ENCODE results near the gene HYAL2. TPM values are rescaled to one million over a fixed set of nuclear protein-coding genes. Genes with fewer than 3 reads are reported as not detected.
"Not testable (repeated sequence)": the region's sequence is repeated elsewhere in the genome, so short reads cannot be mapped to it uniquely, and the experiment has no call there.

The HYAL2 gene
- total RNA-seq, 2 donors from 2014 or later, result 5.6 to 11.1 TPM

GRCh38 chr3:50292159-50293078, 30.1 kb downstream of the HYAL2 start, which contains the start of gene IFRD2:
IFRD2 (minus strand) TSS chr3:50292429; CDS start chr3:50292274, 155 bp downstream.
- H3K36me3 Mint-ChIP-seq, result no peaks in the 10 kb centered on the region
- H3K4me3 Mint-ChIP-seq, result peak within 1 kb of the TSS; percentile 89
- H3K4me1 Mint-ChIP-seq (ENCODE audit: low read depth in 2 of 2), result peaks cover 12 to 17% of the 10 kb centered on the region in 2 donors
- no peaks in the 10 kb centered on the region for H3K9me3 Mint-ChIP-seq
- ATAC-seq (peak; percentile 98 to 99), DNase-seq (ENCODE audit: low spot score) (peak; percentile 97)
- H3K27me3 Mint-ChIP-seq, result no peaks in the 10 kb centered on the region
- H3K27ac Mint-ChIP-seq, result peak within 1 kb of the TSS; percentile 70 to 92

DNA sequence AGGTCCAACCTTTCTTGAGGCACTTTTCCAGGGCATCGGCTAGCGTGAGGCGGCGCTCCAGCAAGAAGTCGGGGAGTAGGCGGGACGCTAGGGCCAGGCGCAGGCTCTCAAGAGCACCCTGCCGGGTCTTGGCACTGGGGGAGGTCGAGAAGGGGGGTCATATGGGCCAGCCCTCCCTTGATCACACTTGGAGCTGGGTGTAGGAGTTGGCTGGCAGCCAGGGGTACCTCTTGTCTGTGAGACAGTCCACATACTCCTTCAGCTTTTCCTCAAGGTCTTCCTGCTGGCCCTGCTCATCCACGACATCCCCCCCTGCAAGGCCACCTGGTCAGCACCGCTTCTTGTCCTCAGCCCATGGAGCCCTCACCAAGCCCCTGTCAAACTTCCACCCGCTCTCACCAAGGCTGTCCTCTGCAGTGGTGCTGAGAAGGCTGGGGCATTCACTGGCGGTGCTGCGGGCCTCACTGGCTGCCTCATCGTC, 32.3 kb downstream of the HYAL2 start:
- Mint-ChIP-seq H3K27me3 (no peaks in the 10 kb centered on the region), H3K27ac (no peak overlapping the region), H3K9me3 (no peaks in the 10 kb centered on the region), H3K4me1 (ENCODE audit: low read depth in 2 of 2) (peaks cover 12 to 17% of the 10 kb centered on the region in 2 donors), H3K36me3 (no peaks in the 10 kb centered on the region), H3K4me3 (peak overlapping the region; percentile 41)
- ATAC-seq (no peak), DNase-seq (ENCODE audit: low spot score) (no peak)

DNA sequence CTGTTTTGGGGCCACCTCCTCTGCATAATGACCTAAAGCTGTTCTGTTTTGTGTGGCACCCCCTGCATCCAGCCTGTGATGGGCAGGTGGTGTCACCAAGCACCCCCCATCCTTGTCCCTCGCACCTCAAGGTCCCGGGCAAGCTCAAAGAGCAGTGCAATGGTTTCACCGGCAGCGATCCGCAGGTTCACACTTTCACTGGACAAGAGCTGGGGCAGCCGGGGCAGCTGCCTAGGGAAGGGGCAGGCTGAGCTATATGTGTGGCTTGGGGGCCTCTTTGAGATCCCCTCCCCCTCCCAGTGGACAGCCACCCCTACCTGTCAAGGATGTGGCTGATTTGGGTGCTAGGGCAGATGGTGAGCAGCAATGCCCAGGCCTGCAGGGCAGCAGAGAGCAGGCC, 33.4 kb downstream of the HYAL2 start:
- Mint-ChIP-seq H3K27me3 (no peaks in the 10 kb centered on the region), H3K4me3 (peak overlapping the region; percentile 10), H3K27ac (no peak overlapping the region), H3K9me3 (no peaks in the 10 kb centered on the region), H3K36me3 (no peaks in the 10 kb centered on the region), H3K4me1 (ENCODE audit: low read depth in 2 of 2) (peaks cover 12 to 17% of the 10 kb centered on the region in 2 donors)
- DNase-seq (ENCODE audit: low spot score) (no peak), ATAC-seq (no peak)

GRCh38 chr3:50288387-50289007, 34.0 kb downstream of the HYAL2 start:
- ATAC-seq (no peak), DNase-seq (ENCODE audit: low spot score) (no peak)
- Mint-ChIP-seq H3K9me3 (no peaks in the 10 kb centered on the region), H3K36me3 (no peaks in the 10 kb centered on the region), H3K4me1 (ENCODE audit: low read depth in 2 of 2) (peaks cover 12 to 17% of the 10 kb centered on the region in 2 donors), H3K27me3 (no peaks in the 10 kb centered on the region), H3K4me3 (no peak overlapping the region), H3K27ac (no peak overlapping the region)

DNA sequence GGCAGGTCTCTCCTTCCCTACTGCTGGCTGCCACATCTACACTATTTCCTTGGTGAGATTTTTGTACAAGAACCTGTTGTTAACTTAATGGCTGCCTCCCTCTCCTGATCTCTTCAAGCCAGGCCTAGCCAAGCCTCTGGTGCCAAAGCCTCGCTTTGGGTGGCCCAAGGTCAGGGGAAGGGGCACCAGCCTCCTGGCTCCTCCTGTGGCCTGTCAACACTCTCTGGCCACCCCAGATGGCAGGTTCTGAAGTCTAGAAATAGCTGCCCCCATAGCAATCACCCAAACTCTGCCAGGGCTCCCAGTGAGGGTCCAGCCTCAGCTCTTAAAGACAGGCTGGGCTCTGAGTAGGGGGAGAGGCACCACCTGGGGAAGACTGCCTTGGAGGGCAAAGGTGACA, 35.3 kb downstream of the HYAL2 start:
- no peaks in the 10 kb centered on the region for H3K36me3 Mint-ChIP-seq
- H3K9me3 Mint-ChIP-seq, result no peaks in the 10 kb centered on the region
- no peak overlapping the region for H3K4me3 Mint-ChIP-seq
- no peak for ATAC-seq
- H3K27ac Mint-ChIP-seq, result no peak overlapping the region
- DNase-seq (ENCODE audit: low spot score), result no peak
- no peaks in the 10 kb centered on the region for H3K27me3 Mint-ChIP-seq
- H3K4me1 Mint-ChIP-seq (ENCODE audit: low read depth in 2 of 2), result peaks cover 4 to 8% of the 10 kb centered on the region in 2 donors

DNA sequence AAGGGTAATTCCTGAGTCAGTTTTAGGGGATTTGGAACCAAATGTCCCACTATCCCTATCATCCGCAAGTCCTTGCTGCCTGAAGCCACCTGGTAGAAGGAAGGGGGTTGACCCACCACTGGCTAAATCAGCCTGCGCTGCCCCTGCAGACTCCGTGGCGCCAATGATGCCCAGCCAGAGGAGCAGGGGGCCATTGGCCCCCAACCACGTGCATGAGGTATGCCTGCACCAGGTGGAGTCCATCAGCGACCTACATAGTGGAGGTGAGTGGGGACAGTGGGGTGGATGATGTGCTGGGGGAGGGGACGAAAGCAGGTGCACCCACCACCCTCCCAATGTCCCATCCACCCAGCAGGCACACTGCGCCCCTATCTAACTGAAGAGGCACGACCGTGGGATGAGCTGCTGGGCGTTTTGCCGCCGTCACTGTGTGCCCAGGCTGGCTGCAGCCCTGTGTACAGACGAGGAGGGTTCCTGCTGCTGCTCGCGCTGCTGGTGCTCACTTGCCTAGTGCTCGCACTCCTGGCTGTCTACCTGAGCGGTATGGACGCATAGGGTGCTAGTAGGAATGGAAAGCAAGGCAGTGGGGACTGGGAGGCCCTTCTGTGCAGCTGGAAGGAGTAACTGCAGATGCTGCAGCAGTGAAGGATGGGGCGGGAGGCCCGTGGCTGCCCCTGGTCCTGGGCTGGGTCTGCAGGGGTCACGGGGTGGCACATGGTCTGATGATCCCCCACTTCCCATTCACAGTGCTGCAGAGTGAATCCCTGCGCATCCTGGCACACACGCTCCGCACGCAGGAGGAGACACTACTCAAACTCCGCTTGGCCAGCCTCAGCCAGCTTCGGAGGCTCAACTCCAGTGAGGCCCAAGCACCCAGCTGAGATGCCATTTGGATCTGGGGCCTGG, 36.0 kb downstream of the HYAL2 start:
- DNase-seq (ENCODE audit: low spot score), result no peak
- ATAC-seq, result no peak
- Mint-ChIP-seq H3K9me3 (no peaks in the 10 kb centered on the region), H3K27me3 (no peaks in the 10 kb centered on the region), H3K4me3 (no peak overlapping the region), H3K27ac (no peak overlapping the region), H3K4me1 (ENCODE audit: low read depth in 2 of 2) (peaks cover 4 to 6% of the 10 kb centered on the region in 2 donors), H3K36me3 (no peaks in the 10 kb centered on the region)

- not testable (repeated sequence) for H3K36me3 Mint-ChIP-seq; DNase-seq (ENCODE audit: low spot score); H3K27ac Mint-ChIP-seq; ATAC-seq; H3K4me3 Mint-ChIP-seq; H3K4me1 Mint-ChIP-seq (ENCODE audit: low read depth in 2 of 2); H3K27me3 Mint-ChIP-seq; H3K9me3 Mint-ChIP-seq
Observed at GRCh38 chr3:50284121-50284520, 38.4 kb downstream of the HYAL2 start.

DNA sequence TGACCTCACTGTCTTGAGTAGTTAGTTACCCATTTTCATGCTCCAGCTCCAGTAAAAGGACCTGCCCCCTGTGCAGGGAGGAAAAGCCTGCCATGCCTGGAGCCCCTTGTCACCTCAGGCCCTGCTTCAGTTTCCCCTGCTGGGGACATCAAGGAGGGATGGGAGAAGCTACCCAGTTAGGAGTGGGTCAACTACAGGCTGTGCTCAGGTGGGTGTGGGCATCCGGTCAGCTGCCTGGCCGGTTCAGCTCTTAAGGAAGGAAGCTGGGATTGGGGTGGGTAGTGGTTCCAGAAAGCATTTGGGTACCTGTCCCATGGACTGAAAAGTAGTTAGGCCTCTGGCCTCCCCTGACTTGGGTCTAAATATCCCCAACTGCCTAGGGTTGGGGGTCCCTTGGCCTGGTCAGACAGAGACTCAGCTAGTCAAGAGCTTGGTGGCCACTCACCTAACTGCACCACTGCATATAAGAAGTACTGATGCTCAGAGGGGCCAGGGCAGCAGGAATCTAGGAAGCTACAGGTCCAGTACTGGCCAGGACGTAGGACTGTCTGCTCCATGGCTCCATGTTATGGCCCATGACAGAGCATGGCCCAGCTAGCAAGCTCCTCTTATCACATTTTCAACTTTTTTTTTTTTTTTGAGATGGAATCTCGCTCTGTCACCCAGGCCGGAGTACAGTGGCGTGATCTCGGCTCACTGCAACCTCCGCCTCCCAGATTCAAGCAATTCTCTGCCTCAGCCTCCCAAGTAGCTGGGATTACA, 43.1 kb downstream of the HYAL2 start:
- DNase-seq (ENCODE audit: low spot score) (no peak), ATAC-seq (no peak)
- H3K4me3 Mint-ChIP-seq, result no peak overlapping the region
- peaks cover 6 to 11% of the 10 kb centered on the region in 2 donors for H3K4me1 Mint-ChIP-seq (ENCODE audit: low read depth in 2 of 2)
- no peaks in the 10 kb centered on the region for H3K9me3 Mint-ChIP-seq
- peaks cover 13 to 14% of the 10 kb centered on the region in 2 donors for H3K27me3 Mint-ChIP-seq
- H3K36me3 Mint-ChIP-seq, result no peaks in the 10 kb centered on the region
- H3K27ac Mint-ChIP-seq, result no peak overlapping the region

DNA sequence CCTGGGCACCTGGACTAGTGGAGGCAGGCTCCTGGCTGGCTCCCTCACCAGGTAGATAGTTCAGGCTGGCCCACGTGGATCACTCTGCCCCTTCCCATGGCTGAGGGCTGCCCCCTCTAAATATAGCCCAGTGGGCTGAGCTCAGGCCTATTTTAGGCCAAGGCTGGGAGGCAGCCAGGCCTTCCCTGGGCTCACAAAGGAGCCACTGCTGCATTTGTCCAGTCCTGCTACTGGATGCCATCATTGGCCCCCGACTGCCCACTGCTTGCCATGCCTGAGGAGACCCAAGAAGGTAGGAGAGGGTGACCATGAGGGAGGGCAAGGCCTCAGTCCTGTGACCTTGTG, 43.7 kb downstream of the HYAL2 start, which contains the start of gene LSMEM2:
Gene LSMEM2, plus strand, starts transcription at position 208 of the 345 bp plus-strand sequence. Its CDS starts 27 bp downstream, at position 235.
- Mint-ChIP-seq H3K4me1 (ENCODE audit: low read depth in 2 of 2) (peaks cover 11 to 16% of the 10 kb centered on the region in 2 donors), H3K36me3 (no peaks in the 10 kb centered on the region), H3K27ac (no peak within 1 kb of the TSS), H3K4me3 (no peak within 1 kb of the TSS), H3K9me3 (no peaks in the 10 kb centered on the region), H3K27me3 (peaks cover 18% of the 10 kb centered on the region in 2 donors)
- DNase-seq (ENCODE audit: low spot score) (no peak), ATAC-seq (no peak)

DNA sequence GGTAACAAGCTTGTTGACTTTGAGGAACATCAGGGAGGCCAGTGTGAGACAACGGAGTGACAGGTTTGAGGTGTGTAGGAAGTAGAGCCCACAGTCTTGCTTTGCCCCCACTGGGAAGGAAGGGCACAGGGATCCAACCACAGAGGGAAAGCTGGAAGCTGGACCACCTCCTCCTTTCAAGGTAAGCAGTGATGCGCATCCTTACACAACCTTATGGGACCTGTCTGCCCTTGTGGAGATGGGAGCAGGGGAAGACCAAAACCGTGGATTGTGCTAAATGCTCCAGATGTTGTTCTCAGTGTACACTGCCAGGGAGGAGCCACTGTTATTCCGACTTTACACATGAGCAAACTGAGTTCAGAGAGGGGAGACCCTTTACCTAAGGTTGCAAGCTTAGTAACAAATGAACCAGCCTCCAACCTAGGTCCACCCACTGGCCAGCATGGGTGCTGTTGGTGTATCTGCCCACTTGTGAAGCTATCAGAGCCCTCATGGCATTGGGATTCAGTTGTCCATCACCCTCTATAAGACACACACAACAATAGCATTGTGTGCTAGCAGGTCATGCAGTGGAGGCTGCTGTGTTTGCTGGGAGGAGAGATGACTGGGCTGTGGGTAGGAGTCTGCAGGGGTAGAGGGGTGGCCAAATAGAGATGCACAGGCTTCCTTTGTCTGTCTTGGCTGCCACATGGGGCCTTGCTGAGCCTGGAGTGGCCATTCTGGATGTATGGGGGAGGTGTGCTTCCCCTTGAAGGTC, 44.2 kb downstream of the HYAL2 start:
- DNase-seq (ENCODE audit: low spot score), result no peak
- no peak overlapping the region for H3K27ac Mint-ChIP-seq
- H3K27me3 Mint-ChIP-seq, result peaks cover 18% of the 10 kb centered on the region in 2 donors
- H3K9me3 Mint-ChIP-seq, result no peaks in the 10 kb centered on the region
- H3K4me1 Mint-ChIP-seq (ENCODE audit: low read depth in 2 of 2), result peaks cover 11 to 16% of the 10 kb centered on the region in 2 donors
- peak in 1 of 2 donors; percentile 15 for ATAC-seq
- no peak overlapping the region for H3K4me3 Mint-ChIP-seq
- H3K36me3 Mint-ChIP-seq, result no peaks in the 10 kb centered on the region

GRCh38 chr3:50276762-50277101, 45.8 kb downstream of the HYAL2 start:
- no peak for DNase-seq (ENCODE audit: low spot score)
- Mint-ChIP-seq H3K27ac (no peak overlapping the region), H3K27me3 (peaks cover 21 to 24% of the 10 kb centered on the region in 2 donors), H3K4me1 (ENCODE audit: low read depth in 2 of 2) (peaks cover 16 to 22% of the 10 kb centered on the region in 2 donors), H3K9me3 (no peaks in the 10 kb centered on the region), H3K36me3 (no peaks in the 10 kb centered on the region), H3K4me3 (no peak overlapping the region)
- no peak for ATAC-seq

DNA sequence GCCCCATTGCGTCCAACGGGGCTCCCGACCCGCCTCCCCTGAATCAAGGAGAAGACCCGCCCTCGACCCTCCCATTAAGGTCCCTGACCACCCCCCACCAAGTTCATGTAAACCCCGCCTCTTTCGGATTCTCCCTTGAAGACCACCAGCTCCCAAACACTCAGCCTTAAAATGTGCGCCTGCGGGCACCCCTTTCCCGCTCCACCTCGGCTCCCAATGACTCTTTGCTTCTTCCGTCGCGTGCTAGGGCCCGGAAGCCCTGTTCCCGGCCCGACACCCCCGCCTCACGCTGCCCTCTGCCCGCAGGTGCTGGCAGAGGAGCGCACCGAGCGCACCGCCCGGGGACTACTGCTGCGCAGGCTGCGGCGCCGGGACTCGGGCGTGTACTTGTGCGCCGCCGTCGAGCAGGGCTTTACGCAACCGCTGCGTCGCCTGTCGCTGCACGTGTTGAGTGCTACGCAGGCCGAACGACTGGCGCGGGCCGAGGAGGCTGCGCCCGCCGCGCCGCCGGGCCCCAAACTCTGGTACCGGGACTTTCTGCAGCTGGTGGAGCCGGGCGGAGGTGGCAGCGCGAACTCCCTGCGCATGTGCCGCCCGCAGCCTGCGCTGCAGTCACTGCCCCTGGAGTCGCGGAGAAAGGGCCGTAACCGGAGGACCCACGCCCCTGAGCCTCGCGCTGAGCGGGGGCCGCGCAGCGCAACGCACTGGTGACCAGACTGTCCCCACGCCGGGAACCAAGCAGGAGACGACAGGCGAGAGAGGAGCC, 46.4 kb downstream of the HYAL2 start:
- DNase-seq (ENCODE audit: low spot score) (no peak), ATAC-seq (no peak)
- Mint-ChIP-seq H3K36me3 (no peaks in the 10 kb centered on the region), H3K4me3 (no peak overlapping the region), H3K4me1 (ENCODE audit: low read depth in 2 of 2) (peaks cover 20 to 22% of the 10 kb centered on the region in 2 donors), H3K27ac (no peak overlapping the region), H3K9me3 (no peaks in the 10 kb centered on the region), H3K27me3 (peaks cover 21 to 24% of the 10 kb centered on the region in 2 donors)

Data from natural killer cell treated with Interleukin-12 subunit alpha and Interleukin-12 subunit beta and Interleukin-15 and Interleukin-18, amount 100 ng/mL, for 72 hours (primary cell).